NCI-H1694 treated with DMSO at 0.1 percent for 48 hours (cell line): Measurements from ENCODE around the gene SRRM1.
"Not testable (repeated sequence)": the region's sequence is repeated elsewhere in the genome, so short reads cannot be mapped to it uniquely, and the experiment has no call there.

Experiments used
- DNase-seq: peaks from one replicate; lab custom pipeline; 2025; lab: John Stamatoyannopoulos, UW

The SRRM1 gene

DNA sequence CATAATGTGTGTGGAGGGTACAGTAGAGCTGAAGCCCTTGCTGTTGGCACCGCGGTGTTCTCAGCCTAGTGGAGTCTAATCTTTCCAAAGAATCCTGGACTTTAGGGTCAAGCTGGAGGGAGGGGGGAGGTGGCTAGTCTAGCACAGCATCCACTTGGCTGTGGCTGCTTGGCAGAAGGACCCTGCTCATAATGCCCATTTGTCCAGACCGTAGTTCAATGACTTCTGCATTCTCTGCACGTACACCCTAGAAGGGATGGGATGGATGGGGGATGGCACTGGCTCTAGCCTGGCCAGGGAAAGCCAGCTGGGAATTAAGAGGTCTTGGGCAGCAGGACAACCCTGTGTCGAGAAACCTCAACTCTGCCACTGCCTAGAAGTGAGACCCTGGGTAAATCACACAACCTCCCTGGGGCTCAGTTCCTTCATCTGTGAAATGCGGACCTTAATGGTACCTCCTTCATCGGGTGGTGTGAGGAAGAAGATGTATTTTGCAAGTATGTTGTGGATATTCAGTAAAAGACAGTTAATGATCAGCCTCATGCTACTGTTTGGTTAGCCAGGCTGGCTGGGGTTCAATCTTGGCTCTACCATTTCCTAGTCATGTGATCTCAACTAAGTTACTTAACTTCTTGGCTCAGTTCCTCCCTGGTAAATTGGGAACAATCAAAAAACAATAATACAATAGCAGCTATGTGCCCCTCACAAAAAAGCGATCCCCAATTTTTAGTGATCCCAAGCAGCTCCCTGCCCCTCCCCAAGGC lies 75.0 kb downstream of the SRRM1 start:
- DNase-seq: no peak

- no peak for DNase-seq
Observed at GRCh38 chr1:24720152-24720551, 77.0 kb downstream of the SRRM1 start.

DNA sequence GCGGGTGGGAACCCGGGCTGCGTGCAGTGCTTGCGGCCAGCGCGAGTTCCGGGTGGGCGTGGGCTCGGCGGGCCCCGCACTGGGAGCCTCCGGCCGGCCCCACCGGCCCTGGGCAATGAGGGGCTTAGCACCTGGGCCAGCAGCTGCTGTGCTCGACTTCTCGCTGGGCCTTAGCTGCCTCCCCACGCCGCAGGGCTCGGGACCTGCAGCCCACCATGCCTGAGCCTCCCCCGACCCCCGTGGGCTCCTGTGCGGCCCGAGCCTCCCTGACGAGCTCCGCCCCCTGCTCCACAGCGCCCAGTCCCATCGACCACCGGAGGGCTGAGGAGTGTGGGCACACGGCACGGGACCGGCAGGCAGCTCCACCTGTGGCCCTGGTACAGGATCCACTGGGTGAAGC lies 78.4 kb downstream of the SRRM1 start:
- DNase-seq: no peak

DNA sequence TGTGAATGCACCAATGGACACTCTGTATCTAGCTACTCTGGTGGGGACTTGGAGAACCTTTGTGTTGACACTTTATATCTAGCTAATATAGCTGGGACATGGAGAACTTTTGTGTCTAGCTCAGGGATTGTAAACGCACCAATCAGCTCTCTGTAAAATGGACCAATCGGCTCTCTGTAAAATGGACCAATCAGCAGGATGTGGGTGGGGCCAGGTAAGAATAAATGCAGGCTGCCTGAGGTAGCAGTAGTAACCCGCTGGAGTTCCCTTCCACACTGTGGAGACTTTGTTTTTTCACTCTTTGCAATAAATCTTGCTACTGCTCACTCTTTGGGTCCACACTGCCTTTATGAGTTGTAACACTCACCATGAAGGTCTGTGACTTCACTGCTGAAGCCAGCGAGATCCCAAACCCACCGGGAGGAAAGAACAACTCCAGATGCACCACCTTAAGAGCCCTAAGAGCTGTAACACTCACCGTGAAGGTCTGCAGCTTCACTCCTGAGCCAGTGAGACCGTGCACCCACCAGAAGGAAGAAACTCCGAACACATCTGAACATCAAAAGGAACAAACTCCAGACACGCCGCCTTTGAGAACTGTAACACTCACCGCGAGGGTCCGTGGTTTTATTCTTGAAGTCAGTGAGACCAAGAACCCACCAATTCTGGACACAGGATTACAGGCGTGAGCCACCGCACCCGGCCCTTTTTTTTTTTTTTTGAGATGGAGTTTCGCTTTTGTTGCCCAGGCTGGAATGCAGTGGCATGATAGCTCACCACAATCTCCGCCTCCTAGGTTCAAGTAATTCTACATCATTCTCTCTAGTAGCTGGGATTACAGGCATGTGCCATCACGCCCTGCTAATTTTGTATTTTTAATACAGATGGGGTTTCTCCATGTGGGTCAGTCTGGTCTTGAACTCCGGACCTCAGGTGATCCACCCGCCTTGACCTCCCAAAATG lies 79.3 kb downstream of the SRRM1 start:
- not testable (repeated sequence) for DNase-seq
